ENCODE measurements around the gene CD101. TPM values are rescaled to one million over a fixed set of nuclear protein-coding genes. Genes with fewer than 3 reads are reported as not detected.

Gene CD101
- total RNA-seq, 1 experiment from 2014 or later = 0.76 TPM

- CTCF ChIA-PET = interaction anchor here (0.7 kb wide), 2 partner anchors 14 to 140 kb away, joined by 3 read pairs; no protein-coding TSS in a partner anchor
- H3F3A ChIP-seq (ENCODE audit: insufficient read depth, low read depth) = no peaks in the 10 kb centered on the region
- H2AFZ ChIP-seq = no peak overlapping the region
- H3K4me1 ChIP-seq (replicated peaks; ENCODE audit: insufficient read depth) = no peaks in the 10 kb centered on the region
- H3K27me3 ChIP-seq (ENCODE audit: insufficient read depth, low read depth) = no peaks in the 10 kb centered on the region
- H3K9me3 ChIP-seq (ENCODE audit: insufficient read depth, low read depth) = no peaks in the 10 kb centered on the region
- 0 out of 2 replicates have a peak, but pooled peaks cover 6% of the 10 kb centered on the region for H3K36me3 ChIP-seq (ENCODE audit: low read depth)
- H3K27ac ChIP-seq = no peak overlapping the region
- no peak overlapping the region for H3K4me3 ChIP-seq
- no peaks in the 10 kb centered on the region for H4K20me1 ChIP-seq (ENCODE audit: insufficient read depth)
- H3K9me2 ChIP-seq (ENCODE audit: insufficient read depth) = no peaks in the 10 kb centered on the region
- H3K79me2 ChIP-seq (ENCODE audit: low read depth) = no peaks in the 10 kb centered on the region
- DNase-seq = no peak
- TF ChIP-seq CTCF (conservative IDR thresholded peaks at IDR 0.05) (no peak), EZH2 (IDR thresholded peaks at IDR 0.05; ENCODE audit: low read depth) (no peak)
- BruUV-seq (replicated peaks) = no TSS peak
- intact Hi-C loops (cut with micrococcal nuclease; ENCODE audit: unreplicated experiment) = loop anchor here (10.0 kb wide), 1 partner anchor 49 kb away; no protein-coding TSS in a partner anchor
- POLR2A ChIA-PET (ENCODE audit: unreplicated experiment) = no interaction called here
- H3K4me2 ChIP-seq = no peak overlapping the region
These were observed 42.7 kb downstream of the CD101 start for GRCh38 chr1:117044217-117044616.

GRCh38 chr1:117045644-117046043, 44.1 kb downstream of the CD101 start:
- TF ChIP-seq CTCF (conservative IDR thresholded peaks at IDR 0.05) = no peak
- no peak for TF ChIP-seq EZH2 (IDR thresholded peaks at IDR 0.05; ENCODE audit: low read depth)
- Histone ChIP-seq H3F3A (ENCODE audit: insufficient read depth, low read depth) (no peaks in the 10 kb centered on the region), H3K4me2 (no peak overlapping the region), H3K4me1 (replicated peaks; ENCODE audit: insufficient read depth) (no peaks in the 10 kb centered on the region), H3K27ac (no peak overlapping the region), H3K9me3 (ENCODE audit: insufficient read depth, low read depth) (no peaks in the 10 kb centered on the region), H3K4me3 (no peak overlapping the region), H4K20me1 (ENCODE audit: insufficient read depth) (no peaks in the 10 kb centered on the region), H3K27me3 (ENCODE audit: insufficient read depth, low read depth) (no peaks in the 10 kb centered on the region), H3K36me3 (ENCODE audit: low read depth) (0 out of 2 replicates have a peak, but pooled peaks cover 9% of the 10 kb centered on the region), H3K79me2 (ENCODE audit: low read depth) (no peaks in the 10 kb centered on the region), H3K9me2 (ENCODE audit: insufficient read depth) (no peaks in the 10 kb centered on the region), H2AFZ (no peak overlapping the region)
- POLR2A ChIA-PET (ENCODE audit: unreplicated experiment) = no interaction called here
- CTCF ChIA-PET = no interaction called here
- intact Hi-C loops (cut with micrococcal nuclease; ENCODE audit: unreplicated experiment) = loop anchor here (10.0 kb wide), 1 partner anchor 51 kb away; no protein-coding TSS in a partner anchor
- BruUV-seq (replicated peaks) = no TSS peak
- no peak for DNase-seq

DNA sequence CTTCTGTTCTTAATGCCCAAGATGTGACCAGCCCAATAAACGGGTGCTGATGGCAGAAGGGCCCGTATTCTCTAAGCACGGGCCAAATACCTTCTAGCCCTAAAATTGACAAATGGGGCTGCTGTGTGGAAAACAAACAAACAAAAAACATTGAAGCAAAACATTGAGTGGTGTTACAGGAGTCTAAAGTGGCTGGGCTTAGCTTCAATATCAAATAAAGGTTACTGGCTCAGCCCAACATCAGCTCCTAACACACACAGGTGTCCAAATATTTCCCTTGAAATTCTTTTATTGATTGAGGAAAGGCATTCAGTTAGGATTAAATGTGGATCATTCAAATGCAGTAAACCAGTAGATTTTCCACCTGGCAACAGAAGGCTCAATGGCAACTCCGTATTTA, 45.2 kb downstream of the CD101 start:
- H3K79me2 ChIP-seq (ENCODE audit: low read depth) = no peaks in the 10 kb centered on the region
- H2AFZ ChIP-seq = no peak overlapping the region
- no peak overlapping the region for H3K27ac ChIP-seq
- BruUV-seq (replicated peaks) = no TSS peak
- no peak overlapping the region for H3K4me3 ChIP-seq
- intact Hi-C loops (cut with micrococcal nuclease; ENCODE audit: unreplicated experiment) = loop anchor here (10.0 kb wide), 1 partner anchor 52 kb away; no protein-coding TSS in a partner anchor
- H3K36me3 ChIP-seq (ENCODE audit: low read depth) = 0 out of 2 replicates have a peak, but pooled peaks cover 9% of the 10 kb centered on the region
- H3K27me3 ChIP-seq (ENCODE audit: insufficient read depth, low read depth) = no peaks in the 10 kb centered on the region
- TF ChIP-seq CTCF (conservative IDR thresholded peaks at IDR 0.05) (no peak), EZH2 (IDR thresholded peaks at IDR 0.05; ENCODE audit: low read depth) (no peak)
- CTCF ChIA-PET = no interaction called here
- H3K4me1 ChIP-seq (replicated peaks; ENCODE audit: insufficient read depth) = no peaks in the 10 kb centered on the region
- no peaks in the 10 kb centered on the region for H3K9me2 ChIP-seq (ENCODE audit: insufficient read depth)
- no peak for DNase-seq
- H4K20me1 ChIP-seq (ENCODE audit: insufficient read depth) = no peaks in the 10 kb centered on the region
- H3K9me3 ChIP-seq (ENCODE audit: insufficient read depth, low read depth) = no peaks in the 10 kb centered on the region
- no peak overlapping the region for H3K4me2 ChIP-seq
- POLR2A ChIA-PET (ENCODE audit: unreplicated experiment) = no interaction called here
- H3F3A ChIP-seq (ENCODE audit: insufficient read depth, low read depth) = no peaks in the 10 kb centered on the region
